Regular cardiac myocyte (primary cell): ENCODE results near the gene UBASH3A. TPM values are rescaled to one million over a fixed set of nuclear protein-coding genes. Genes with fewer than 3 reads are reported as not detected.

ENCODE experiments used
- total RNA-seq: library from RNA; depleted of rRNA; stranded (reverse); fragments of >200 nt; gene quantifications from 2 replicates; pipeline ENCODE4 v1.2.3, GENCODE V29; 2014

UBASH3A gene
- total RNA-seq, result not detected in 2 replicates

GRCh38 chr21:42403611-42404231, at the start of gene UBASH3A:
TSS of gene UBASH3A (plus strand) at chr21:42403902. CDS start at chr21:42403946, 44 bp downstream.

GRCh38 chr21:42366292-42367010, 37.3 kb upstream of the UBASH3A start, which contains the start of gene TFF1:
TSS of gene TFF1 (minus strand) at chr21:42366535. CDS start at chr21:42366495, 40 bp downstream.

GRCh38 chr21:42395905-42396651, 7.6 kb upstream of the UBASH3A start, which contains the start of gene TMPRSS3:
TSS of gene TMPRSS3 (minus strand) at chr21:42396052. CDS start at chr21:42395417, 635 bp downstream.

GRCh38 chr21:42496120-42496838, 92.6 kb downstream of the UBASH3A start, which contains the start of gene RSPH1:
TSS of gene RSPH1 (minus strand) at chr21:42496224. CDS start at chr21:42496186, 38 bp downstream.

Other genes starting within 250 kb of the UBASH3A start
- gene ABCG1, start 184.8 kb upstream of the UBASH3A start, total RNA-seq, result 2.3 and 5.2 TPM in 2 replicates
- 0.58 TPM in 1 of 2 replicates, not detected in the other for gene TFF3, start 88.5 kb upstream of the UBASH3A start, total RNA-seq
- gene TFF2, start 52.9 kb upstream of the UBASH3A start, total RNA-seq, result not detected in 2 replicates
- gene TFF1, start 37.4 kb upstream of the UBASH3A start, total RNA-seq, result not detected in 2 replicates
- gene TMPRSS3, start 7.8 kb upstream of the UBASH3A start, total RNA-seq, result not detected in 2 replicates
- under 0.01 TPM in 1 of 2 replicates, not detected in the other for gene RSPH1, start 92.3 kb downstream of the UBASH3A start, total RNA-seq
- gene SLC37A1, start 110.0 kb downstream of the UBASH3A start, total RNA-seq, result 2.5 and 2.8 TPM in 2 replicates
- gene PDE9A, start 249.7 kb downstream of the UBASH3A start, total RNA-seq, result 1.3 and 2.0 TPM in 2 replicates